Measurements from ENCODE around the gene STIMATE.

The STIMATE gene

DNA sequence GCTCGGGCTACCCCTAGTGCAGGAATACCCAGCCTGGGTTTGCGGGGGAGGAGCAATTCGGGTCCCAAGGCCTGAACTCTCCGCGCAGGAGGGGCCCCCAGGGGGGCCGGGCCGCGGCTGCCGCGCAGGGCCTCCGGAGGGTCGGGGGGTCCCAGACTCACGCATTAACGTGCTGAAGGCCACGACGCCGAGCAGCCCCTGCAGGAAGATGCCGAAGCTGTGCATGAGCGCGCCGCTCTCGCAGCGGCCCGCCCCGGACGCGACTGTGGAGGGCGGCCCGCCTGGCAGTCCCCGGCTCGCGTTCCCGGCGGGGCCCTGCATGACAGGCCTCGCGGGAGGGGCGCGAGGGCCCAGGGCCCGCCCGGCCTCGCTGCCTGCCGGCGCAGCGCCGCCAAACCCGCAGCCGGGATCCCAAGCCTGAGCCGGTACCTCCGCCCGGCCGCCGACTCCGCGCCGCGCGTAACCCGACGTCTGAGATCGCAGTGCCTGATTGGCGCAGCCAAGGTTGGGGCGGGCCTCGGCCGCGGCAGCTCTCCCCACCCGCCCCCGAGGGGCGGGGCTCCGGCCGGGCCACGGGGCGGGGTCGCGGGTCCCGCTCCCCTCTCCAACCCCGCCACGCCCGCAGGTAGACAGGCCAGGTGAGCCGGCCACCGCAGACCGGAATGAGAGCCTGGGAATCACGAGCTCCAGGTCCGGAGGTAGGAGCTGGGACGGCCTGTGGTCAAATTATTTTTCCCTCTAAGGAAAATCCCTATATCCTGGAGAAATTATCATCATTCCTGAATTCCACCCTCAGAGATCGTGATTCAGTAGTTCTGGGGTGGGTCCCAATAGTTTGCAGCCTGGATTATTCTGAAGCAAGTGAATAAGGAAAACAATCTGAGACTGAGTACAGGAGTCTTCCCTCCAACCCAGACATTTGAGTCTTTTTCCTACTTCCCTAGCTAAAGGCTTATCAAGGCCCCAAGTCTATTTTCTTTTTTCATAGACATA, at the start of gene STIMATE:
TSS of gene STIMATE (minus strand) at position 419 of the 993 bp plus-strand sequence. CDS start at position 321, 98 bp downstream.
- peak within 1 kb of the TSS in 20 of 21 experiments; percentile 34 to 89 (median 72) for H3K27ac ChIP-seq
- peak within 1 kb of the TSS; percentile 64 to 97 (median 81) for H3K4me3 ChIP-seq

DNA sequence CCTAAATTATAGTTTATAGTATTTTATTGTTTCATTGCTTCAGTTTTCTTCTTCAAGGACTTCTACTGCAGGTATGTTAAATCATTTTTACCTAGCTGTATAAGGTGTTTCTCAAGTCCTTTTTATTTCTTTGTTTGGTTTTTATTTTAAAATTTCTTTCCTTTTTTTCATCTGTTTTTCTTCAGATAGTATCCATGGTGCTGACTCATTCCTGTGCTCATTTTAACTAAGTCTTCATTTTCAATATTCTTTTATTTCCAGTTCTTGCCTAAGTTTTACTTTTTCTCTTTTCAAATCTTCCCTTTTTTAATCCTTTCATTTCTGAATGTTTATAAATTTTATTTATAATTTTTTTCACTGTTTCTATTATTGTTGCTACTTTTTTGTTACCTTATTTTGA, 42.3 kb upstream of the STIMATE start:
- Histone ChIP-seq H3K4me3 (no peak overlapping the region), H3K27ac (no peak overlapping the region)

DNA sequence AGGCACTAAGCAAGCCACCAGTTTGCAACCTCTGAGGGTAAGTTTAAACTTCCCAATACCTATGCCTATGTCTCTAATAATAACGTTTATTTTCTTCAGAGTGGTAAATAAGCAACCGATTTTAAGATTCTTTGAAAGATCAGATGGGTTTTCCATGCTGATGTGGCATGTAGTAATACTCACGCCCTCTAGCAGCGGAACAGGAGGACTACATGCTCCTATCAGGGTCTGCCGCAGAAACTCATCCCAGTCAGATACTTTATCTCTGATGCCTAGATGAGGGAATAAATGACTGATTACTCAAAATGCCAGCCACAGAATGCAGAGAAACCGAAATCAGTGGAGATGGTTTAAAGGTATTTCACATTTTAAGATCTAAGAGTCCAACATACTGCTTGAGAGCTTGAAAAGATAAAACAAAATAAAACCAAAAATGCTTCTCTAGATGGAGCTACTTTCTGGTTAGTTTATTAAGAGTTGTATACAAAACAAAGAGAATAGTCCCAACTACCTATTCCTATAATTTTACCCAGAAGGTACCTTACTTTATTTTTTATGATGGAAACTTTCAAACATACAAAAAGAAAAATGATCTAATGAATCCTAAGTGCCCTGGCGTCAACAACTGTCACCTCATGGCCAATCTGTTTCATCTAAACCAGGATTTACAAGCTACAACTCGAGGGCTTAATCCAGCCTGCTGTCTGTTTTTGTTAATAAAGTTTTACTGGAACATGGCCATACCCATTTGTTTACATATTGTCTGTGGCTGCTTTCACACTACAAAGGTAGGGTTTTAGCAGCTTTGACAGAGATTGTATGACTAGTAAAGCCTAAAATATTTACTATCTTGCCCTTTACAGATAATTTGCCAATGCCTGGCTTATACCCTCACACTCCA, 37.5 kb upstream of the STIMATE start:
- Histone ChIP-seq H3K27ac (peak overlapping the region in 2 of 21 experiments; percentile 12 to 25), H3K4me3 (no peak overlapping the region)

DNA sequence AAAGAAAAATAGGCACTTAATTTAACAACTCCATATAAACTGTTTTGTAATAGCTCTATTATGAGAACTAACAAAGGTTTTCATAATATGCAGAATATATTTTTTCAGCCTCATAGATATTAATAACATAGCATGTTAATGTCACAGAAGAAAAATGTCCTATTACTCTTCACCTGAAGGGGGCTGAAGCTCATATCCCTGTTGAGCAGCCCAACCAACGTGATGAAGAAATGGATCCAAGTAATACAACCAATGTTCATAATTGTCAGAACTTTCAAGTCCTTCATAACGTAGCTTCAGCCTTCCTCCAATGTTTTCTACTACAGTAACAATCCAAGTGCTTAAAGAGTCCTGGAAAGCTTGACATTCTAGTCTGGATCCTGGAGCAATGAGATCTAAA, 34.5 kb upstream of the STIMATE start:
- Histone ChIP-seq H3K4me3 (no peak overlapping the region), H3K27ac (no peak overlapping the region)

DNA sequence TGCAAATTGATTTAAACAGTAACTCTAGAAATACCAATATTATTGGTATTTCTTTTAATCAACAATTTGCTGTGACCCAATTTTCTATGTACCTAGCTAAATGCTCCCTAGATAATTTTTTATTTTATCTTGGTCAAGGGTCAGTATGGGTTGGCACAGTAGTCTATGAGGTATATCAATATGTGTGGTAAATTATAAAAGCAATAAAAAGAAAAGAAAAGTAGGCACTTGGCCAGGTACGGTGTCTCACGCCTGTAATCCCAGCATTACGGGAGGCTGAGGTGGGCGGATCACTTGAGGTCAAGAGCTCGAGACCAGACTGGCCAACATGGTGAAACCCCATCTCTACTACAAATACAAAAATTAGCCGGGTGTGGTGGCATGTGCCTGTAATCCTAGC, 34.0 kb upstream of the STIMATE start:
- Histone ChIP-seq H3K4me3 (no peak overlapping the region), H3K27ac (no peak overlapping the region)

DNA sequence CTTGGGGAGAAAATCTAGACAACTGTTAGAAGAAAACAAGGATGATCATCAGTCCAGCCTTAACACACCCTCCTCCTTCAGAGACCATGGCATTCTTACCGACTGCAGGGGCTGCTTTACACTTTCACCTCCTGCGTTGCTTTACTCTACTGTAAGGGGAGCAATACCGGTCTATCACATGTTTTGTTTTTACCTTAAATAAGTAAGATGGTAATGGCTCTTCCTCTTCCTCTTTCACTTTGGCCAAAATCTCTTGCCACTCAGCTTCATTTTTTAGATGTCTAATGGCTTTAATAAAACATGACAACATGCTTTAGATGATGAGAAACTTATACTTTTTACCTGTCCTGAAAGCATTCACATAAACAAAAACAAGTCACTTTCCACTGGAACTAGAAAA, 33.4 kb upstream of the STIMATE start:
- Histone ChIP-seq H3K4me3 (no peak overlapping the region), H3K27ac (no peak overlapping the region)

DNA sequence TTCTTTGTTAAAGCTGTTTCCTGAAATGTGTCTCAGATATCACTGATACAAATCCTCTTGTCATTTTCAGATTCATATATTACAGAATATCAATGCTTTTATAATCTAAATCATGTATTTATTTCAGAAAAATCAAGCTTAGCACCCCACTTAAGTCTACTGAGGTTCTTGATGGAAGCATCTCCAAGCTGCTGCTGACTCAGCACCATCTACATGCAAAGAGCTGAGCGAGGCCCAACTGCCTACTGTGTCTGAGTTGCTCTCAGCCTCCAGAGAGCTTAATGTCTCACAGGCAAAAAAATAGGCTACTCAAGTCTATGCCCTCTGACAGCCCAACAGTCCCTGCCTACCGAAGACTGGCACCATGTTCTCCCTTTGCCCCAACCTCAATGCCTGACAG, 29.2 kb upstream of the STIMATE start:
- H3K4me3 ChIP-seq = no peak overlapping the region
- no peak overlapping the region for H3K27ac ChIP-seq

DNA sequence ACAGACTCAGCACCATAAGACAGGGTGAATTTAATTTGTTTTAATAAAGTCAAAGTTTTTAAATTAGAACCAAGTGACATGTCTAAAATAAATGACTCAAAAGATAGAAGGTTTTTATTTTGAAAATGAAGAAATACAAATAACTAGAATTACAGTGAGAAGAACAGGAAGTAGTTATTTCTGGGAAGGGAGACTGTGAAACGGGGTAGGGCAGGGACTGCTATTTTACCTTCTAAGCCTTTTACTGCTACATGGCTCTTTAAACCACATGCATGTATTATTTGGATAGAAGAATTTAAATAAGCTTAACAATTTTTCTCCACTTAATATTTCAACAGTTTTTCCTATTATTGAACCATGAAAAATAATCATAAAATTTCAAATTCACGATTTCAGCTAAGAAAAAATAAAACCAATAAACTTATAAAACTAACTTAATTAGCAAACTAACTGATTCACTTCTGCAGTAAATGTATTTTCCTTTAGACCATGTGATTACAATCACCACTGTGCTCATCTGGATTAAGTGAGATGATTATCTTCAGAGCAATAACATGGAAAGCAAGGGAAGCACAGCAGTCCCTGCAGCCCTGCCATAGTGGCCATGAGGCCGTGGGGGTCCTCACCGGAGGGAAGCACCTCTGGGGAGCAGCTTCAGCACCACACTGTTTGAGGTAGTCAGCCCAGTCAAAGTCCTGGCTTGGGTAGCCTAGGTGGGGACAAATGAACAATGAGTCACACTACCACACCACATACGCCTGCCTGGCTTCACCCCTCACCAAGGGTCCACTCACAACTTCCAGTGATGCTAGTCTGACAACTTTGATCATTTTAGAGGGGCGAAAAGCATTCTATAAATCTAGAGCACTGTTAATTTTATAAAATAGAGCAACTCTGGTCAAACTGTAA, 28.3 kb upstream of the STIMATE start:
- no peak overlapping the region for H3K27ac ChIP-seq
- no peak overlapping the region for H3K4me3 ChIP-seq

DNA sequence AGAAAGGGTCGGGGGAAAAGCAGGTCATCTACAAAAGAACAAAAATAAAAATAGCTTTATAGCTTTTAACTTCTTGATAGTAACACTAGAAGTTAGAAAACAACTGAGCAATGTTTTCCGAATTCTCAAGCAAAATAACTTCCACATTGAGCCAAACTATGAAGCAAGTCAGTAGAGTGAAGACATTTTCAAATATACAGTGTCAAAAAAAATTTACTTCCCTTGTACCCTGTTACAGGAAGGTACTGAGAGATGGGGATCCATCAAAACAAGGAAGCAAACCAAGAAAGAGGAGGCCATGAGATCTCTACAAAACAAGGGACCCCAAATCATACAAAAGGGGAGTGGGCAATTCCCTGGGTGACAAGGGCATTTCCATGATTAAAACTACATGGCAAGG, 26.6 kb upstream of the STIMATE start:
- H3K27ac ChIP-seq = no peak overlapping the region

DNA sequence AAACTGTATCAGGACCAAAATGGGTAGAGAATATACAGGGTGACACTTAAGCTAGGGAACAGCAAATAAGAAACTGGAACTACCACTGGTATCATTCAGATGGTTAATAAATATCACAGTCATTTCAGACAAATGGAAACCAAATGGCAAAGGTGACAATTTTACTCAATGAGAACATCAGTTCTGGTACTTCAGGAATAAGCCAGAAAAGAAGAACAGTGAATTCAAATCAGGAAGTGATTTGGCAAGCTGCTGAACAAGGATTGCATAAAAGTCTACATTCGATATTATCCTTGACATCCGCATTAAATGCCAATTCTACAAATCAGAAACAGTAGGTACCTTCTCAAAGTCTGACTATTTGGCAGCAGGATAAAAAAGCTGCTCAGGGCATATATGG, 23.5 kb upstream of the STIMATE start:
- no peak overlapping the region for H3K27ac ChIP-seq
- no peak overlapping the region for H3K4me3 ChIP-seq

More for the DNA sequence above, 26.6 kb upstream of the STIMATE start:
- H3K4me3 ChIP-seq = no peak overlapping the region

DNA sequence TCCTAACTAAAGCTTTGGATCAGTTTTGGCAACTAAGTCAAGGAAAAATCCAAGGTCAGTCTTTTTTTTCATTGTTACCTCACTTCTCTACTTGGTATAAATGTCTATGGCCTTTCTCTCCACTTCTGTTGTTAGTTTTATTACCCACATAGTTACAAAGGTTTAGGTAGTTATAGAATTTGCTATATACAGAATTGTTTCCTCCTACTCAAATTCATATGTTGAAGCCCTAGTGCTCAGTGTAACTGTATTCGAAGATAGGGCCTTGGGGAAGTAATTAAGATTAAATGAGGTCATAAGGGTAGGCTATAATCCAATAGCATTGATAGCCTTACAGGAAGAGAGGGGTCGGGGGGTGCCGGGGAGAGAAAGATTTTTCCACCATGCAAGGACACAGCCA, 19.7 kb upstream of the STIMATE start:
- Histone ChIP-seq H3K4me3 (no peak overlapping the region), H3K27ac (no peak overlapping the region)

DNA sequence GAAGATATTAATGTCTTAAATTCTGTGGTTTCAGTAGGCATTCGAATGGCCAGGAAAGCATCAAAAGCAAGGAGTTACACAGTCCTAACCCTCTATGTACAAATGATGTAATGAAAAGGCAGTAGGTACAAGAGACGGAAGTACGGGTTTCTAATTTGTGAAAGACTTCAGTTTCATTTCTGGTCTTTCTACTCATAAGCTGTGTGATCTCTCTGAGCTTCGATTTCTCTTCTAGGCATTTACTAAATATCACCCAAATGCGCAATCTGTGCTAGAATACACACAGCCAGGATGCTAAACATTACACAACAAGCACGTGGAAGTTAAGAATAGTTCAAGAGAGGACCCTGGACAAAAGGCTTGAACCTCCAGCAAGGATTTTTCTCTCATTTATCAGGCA, 17.9 kb upstream of the STIMATE start:
- Histone ChIP-seq H3K4me3 (no peak overlapping the region), H3K27ac (no peak overlapping the region)

DNA sequence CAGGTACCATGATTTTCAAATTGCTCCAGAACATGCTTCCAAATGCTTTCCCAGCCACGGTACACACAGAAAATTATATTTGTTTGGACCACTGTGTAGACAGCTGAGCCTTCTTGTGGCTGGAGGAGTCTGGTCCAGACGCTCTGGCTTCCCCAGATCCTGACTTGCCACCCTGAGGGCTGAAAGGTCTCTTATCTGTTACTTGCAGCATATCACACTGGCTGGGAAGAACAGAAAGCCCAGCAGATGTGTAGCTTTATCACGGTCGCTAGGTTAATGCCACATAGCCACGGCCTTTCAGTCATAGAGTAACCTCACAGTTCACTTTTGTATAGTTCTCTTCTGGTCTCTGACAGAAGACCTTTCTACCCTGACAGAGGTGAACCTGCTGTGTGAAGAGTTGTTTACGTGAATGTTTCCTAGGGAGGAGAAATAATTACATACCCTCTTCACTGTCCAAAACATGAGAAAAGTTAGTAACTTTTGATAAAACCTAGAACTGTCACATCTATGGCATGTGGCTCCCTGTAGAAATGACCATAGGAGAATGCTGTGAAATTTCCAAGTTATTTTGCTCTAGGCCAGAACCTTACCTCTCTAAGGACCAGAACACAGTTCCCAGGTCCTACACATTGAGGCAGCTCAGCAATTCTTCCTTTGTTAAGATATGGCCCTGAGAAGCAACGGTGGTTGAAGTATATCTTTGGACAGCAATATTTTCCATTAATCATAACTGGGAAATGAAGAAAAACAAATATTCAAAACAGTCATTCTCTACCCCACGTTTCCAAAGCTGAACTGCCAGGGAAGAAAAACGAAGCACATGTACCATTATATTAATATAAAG, 15.8 kb upstream of the STIMATE start:
- Histone ChIP-seq H3K27ac (no peak overlapping the region), H3K4me3 (no peak overlapping the region)

DNA sequence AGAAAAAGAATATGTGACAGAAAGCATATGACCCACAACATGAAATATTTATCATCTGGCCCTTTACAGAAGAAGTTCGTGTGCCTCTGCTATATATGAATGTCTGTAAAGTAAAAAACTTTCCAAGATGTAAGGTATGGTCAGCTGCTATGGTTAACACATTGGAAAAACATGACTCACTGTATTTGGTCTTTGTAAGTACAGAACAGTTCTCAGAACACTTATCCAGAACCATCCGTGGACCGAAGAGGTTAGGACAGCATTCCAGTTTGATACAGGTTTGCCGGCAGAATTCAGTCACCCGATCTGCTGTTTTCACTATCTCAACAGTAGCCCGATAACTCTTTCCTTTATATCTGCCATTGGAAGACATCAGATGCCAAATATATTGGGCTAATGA, 13.5 kb upstream of the STIMATE start:
- H3K27ac ChIP-seq = no peak overlapping the region
- H3K4me3 ChIP-seq = no peak overlapping the region

DNA sequence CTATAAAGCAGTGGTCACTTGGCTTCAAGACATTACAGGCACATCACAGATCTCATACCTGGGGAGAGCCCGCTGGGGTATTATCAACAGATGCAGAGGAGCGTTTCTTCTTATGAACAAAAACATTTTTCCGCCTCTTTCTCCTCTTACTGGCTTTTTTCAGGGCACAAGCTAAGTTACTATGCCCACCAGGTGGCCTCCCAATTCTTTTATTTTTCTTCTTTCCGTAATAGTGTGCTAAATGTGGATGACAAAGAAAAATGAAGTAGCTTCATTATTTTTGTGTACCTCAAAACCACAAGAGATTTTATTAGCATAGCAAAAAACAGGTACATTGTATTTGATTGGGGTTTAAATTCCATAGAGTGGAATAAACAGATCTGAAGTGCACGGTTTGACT, 10.1 kb upstream of the STIMATE start:
- Histone ChIP-seq H3K27ac (no peak overlapping the region), H3K4me3 (no peak overlapping the region)

DNA sequence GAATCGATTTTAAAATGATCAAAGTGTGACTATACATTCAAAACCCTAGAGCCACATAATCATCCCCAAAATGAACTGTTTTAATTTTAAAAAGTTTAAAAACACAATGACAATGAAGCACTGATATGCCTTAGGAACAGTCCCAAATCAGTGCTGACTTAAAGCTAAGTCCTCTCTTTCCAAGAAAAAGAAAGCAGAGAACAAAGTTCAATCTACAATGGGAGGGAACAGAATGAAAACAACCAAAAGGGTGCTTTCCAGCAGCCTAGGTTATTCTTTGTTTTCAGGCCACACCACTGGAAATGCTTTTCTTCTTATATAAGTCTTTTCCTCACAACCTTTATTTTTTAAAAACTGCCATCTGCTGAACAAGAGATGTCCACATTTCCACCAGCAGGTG, 7.2 kb upstream of the STIMATE start:
- Histone ChIP-seq H3K27ac (no peak overlapping the region), H3K4me3 (no peak overlapping the region)

DNA sequence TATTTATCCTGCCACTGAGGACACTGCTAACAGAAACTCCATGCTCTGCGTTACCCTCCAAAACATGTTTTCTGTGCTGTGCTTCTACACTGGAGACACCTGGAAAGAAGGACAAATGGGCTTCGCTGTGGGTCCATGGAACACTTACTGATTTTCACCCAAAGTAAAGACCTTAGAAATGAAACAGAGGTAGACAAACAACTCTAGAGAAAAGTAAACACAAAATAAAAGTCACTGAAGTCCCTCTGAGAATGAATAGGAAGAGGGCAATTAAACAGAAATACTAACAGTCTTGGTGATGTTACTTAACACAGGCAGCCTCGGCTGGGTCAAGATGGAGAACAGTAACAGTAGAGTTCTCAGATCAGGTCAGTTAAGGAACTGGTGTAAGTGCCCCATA, 6.7 kb upstream of the STIMATE start:
- no peak overlapping the region for H3K4me3 ChIP-seq
- no peak overlapping the region for H3K27ac ChIP-seq

DNA sequence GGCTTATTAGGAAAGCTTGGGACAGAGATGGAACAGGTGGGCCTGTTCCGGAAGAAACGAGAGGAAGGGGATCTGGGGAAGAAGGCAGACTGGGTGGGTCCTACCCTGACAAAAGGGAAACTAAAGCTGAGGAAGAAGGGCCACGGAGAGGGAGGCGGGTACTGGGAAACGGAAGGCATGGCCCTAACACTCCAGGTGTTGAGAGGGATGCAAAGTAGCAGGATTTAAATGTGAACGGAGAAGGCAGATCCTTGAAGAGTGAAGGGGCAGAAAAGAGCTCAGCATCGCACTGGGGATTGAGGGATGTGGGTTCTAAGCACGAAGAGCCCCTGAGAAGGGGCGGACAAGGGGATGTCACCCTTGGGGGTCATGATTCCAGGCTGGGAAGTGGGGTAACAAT, 735 bp downstream of the STIMATE start:
- H3K4me3 ChIP-seq = peak overlapping the region; percentile 64 to 97 (median 81)
- peak overlapping the region in 19 of 21 experiments; percentile 34 to 89 (median 69) for H3K27ac ChIP-seq

Data from skin epidermis (tissue), 12 donors.